Stimulated activated CD8-positive, alpha-beta memory T cell treated with anti-CD3 and anti-CD28 coated beads, Interleukin-7, amount 100 ng/mL, for 4 hours (primary cell): ENCODE results near the gene DBET.
"Not testable (repeated sequence)": the region's sequence is repeated elsewhere in the genome, so short reads cannot be mapped to it uniquely, and the experiment has no call there.

Experiments
- DNase-seq, 2 donors: peaks; one replicate each; pipeline ENCODE4 v3.0.0-alpha.2; 2020; ENCODE audit warnings: low read depth in 2 of 2

Gene DBET

DNA sequence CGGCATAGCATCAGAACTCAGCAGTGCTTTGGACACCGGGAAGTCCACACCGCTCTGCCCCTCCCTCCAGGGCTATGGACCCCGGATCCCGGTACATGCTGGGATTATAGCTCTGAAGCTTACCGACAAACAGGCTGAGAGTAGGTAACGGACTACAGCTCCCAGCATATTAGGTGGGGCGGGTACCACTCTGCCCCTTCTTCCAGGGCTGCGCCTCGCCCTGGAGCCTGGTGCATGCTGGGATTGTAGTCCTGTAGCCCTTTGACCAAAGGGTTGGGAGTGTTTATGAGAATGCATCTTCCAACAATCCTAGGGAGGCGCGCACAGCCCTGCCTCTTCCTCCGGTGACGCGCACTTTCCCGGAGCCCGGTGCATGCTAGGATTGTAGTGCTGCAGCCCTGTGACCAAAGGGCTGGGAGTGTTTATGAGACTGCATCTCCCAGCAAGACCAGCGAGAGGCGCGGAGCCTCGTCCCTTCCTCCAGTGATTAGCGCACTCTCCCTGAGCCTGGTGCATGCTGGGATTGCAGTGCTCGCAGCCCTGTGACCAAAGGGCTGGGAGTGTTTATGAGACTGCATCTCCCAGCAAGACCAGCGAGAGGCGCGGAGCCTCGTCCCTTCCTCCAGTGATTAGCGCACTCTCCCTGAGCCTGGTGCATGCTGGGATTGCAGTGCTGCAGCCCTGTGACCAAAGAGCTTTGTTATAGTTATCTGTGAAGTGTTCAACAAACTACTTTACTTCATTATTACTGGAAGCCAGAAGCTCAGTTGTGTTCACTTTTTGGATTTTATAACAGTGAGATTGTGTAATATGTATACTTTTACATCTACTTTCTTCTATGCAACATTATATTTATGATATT lies 14.7 kb upstream of the DBET start:
- not testable (repeated sequence) for DNase-seq

DNA sequence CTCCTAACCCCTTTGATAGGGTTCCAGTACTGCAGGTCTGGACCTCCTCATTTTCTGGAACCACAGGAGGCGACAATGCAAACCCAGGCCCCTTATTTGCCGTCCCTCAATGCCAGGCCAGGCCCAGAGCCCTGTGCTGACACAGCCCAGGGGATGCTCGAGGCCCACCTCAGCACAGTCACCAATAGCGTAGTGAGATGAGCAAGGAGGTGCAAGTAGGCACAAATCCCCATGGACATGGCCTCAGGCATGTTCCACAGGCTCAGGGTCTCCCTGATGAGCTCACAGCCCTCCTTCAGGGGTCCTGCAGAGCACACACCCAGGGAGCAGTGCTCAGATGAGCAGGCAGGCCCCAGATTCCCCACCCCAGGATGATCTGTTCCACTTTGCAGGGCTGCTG lies 5.3 kb upstream of the DBET start:
- not testable (repeated sequence) for DNase-seq

DNA sequence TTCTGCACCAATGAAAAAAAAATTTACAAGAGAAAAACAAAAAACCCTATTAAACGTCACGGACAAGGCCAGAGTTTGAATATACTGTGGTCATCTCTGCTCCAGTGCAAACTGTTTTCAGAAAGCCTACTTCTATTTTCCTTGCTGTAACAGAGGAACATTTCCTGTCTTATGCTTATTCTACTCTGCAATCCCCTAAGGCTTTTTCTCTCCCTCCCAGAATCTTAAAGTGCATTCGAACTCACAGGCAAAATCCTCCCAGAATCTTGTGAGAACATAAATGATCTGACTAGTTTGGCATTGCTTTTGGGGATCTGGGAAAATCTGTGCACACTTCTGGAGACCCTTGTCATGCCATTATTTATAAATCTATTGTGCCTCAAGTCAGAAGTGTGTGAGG lies 503 bp downstream of the DBET start:
- DNase-seq, result not testable (repeated sequence)

DNA sequence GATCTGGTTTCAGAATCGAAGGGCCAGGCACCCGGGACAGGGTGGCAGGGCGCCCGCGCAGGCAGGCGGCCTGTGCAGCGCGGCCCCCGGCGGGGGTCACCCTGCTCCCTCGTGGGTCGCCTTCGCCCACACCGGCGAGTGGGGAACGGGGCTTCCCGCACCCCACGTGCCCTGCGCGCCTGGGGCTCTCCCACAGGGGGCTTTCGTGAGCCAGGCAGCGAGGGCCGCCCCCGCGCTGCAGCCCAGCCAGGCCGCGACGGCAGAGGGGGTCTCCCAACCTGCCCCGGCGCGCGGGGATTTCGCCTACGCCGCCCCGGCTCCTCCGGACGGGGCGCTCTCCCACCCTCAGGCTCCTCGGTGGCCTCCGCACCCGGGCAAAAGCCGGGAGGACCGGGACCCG lies 4.0 kb downstream of the DBET start:
- not testable (repeated sequence) for DNase-seq

DNA sequence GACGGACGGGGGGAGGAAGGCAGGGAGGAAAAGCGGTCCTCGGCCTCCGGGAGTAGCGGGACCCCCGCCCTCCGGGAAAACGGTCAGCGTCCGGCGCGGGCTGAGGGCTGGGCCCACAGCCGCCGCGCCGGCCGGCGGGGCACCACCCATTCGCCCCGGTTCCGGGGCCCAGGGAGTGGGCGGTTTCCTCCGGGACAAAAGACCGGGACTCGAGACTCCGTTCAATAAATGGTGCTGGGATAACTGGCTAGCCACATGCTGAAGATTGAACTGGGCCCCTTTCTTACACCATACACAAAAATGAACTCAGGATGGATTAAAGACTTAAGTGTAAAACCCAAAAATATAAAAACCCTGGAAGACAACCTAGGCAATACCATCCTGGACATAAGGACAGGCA lies 28.8 kb downstream of the DBET start:
- DNase-seq, result not testable (repeated sequence)

DNA sequence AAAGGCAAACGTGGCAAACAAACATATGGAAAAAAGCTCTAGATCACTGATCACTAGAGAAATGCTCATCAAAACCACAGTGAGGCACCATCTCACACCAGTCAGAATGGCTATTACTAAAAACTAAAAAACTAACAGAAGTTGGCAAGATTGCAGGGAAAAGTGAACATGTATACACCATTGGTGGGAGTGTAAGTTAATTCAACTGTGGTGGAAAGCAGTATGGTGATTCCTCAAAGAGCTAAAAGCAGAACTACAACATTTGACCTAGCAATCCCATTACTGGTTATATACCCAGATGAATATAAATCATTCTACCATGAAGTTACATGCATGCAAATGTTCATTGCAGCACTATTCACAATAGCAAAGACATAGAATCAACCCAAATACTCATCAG lies 29.7 kb downstream of the DBET start:
- not testable (repeated sequence) for DNase-seq

DNA sequence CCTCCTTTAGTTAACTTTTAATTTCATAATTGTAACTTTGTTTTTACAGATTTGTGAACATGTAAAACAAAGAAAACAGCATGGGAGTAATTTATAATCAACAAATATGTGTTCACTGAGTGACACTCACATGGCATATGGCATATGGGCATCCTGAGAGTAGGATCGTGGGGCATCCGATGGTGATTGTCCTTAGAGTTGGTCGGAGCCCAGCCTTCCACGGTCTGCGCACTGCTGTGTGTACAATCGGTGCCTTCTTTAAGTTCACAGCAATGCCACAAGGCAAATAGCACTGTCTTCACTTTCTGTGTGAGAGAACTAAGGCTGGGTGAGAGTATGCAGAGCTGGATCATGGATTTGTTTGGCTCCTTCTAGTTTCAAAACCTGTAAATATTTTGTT lies 31.0 kb downstream of the DBET start:
- DNase-seq, result not testable (repeated sequence)

DNA sequence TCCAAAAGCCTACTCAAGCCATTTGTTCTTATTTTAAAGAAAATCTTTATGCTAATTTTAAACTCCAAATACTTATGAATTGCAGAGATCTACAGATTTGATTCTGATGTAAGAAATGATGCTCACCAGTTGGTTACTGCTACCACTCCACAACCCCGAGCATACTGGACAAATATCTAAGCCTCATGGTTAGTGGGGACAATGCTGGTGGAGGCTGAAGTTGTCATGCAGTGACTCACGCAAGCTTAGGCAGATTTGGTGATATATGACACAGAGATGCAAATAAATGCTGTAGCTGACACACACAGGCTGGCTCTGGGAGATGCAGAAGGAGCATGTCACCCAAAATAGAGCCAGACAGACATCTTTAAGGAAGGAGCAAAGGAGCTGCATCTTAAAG lies 35.3 kb downstream of the DBET start:
- DNase-seq, result not testable (repeated sequence)

DNA sequence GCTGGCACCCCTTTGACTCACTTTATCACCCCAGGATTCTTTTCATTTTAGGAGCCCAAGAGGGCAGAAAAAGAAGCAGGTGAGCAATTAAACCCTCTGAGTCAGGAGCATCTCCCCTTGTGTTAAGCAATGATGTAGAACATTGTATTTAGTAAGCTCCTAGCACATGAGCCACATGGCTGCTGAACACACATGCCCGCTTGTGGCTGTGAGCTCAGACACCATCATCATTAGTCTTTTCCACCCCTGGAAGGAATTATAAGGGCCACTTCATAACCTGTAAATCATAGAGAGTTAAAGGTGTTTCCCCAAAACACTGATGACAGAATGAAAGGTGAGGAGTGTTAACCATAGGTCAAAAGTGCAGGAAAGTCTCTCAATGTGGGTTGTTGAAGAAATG lies 37.2 kb downstream of the DBET start:
- DNase-seq, result not testable (repeated sequence)

DNA sequence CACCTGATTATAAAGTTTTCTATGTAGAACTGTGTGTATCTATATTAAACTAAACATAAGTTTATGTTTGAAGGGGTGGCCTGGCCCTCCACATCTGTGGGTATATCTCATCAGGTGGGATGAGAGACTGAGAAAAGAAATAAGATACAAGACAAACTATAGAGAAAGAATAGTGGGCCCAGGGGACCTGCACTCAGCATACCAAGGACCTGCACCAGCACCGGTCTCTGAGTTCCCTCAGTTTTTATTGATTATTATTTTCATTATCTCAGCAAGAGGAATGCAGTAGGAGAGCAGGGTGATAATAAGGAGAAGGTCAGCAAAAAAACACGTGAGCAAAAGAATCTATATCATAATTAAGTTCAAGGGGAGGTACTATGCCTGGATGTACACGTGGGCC lies 41.9 kb downstream of the DBET start:
- not testable (repeated sequence) for DNase-seq

DNA sequence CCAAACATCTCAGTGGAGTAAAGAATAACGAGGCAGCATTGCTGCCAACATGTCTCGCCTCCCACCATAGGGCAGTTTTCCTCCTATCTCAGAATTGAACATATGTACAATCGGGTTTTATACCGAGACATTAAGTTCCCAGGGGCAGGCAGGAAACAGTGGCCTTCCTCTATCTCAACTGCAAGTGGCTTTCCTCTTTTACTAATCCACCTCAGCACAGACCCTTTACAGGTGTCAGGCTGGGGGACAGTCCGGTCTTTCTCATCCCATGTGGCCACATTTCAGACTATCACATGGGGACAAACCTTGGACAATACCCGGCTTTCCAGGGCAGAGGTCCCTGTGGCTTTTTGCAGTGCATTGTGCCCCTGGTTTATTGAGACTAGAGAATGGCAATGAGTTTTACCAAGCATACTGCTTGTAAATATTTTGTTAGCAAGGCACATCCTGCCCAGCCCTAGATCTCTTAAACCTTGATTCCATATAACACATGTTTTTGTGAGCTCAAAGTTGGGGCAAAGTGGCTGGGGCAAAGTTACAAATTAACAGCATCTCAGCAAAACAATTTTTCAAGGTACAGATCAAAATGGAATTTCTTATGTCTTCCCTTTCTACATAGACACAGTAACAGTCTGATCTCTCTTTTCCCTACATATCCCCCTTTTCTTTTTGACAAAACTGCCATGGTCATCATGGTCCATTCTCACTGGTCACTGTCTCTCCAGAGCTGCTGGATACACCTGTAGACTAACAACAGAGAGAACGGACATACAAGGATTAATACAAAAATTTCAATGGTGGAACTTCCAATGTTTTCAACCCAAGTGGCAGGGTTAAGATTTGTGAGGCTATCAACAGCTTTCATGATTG lies 42.5 kb downstream of the DBET start:
- not testable (repeated sequence) for DNase-seq

DNA sequence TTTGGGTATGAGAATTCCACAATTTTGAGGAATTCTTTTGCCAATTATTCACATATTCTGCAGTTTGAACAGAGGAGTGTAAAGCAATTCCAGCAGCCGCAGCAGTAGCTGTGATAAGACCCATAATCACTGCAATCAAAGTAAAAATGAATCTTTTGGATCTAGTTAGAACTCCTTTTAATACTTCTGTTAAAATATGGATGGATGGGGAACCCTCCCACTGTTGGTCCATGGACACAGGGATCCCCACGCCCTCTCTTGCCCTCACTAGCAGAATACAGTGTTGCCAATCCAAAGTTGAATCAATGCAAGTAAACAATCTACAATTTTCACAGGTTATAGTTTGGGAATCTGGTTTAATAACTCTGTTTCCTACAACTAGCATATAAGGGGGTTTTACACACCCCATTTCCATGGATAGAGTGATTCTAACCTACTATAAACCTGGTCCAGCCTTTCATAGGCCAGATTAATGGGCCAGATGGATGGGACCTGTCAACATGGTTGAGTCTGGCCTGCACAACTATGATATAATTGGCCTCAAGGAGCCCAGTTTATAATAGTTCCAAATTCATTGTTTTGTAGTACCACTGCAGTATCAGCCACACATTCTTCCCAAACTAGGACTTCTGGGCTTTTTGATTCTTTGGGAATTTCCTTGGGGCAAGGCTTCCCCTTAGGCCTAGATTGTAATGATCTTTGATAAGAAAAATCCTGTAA lies 43.6 kb downstream of the DBET start:
- not testable (repeated sequence) for DNase-seq

DNA sequence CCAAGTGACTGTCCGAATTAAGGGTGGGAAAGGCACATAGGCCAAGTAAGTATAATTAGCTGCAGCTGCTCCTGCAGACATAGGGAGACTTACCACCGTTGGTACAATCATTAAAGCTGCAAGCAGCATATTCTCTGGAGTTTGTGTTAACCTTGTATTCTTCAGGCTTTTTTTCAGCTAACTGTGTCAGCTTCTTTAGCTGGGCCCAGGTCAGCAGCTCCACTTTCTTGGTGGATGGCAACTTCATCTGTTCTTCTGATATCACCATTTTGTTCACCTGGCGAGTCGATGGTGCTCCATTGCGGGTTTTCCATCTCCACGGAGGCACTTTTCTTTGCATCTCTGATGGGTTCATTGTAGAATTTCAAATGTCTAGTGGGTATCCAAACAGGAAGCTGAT lies 44.5 kb downstream of the DBET start:
- not testable (repeated sequence) for DNase-seq

DNA sequence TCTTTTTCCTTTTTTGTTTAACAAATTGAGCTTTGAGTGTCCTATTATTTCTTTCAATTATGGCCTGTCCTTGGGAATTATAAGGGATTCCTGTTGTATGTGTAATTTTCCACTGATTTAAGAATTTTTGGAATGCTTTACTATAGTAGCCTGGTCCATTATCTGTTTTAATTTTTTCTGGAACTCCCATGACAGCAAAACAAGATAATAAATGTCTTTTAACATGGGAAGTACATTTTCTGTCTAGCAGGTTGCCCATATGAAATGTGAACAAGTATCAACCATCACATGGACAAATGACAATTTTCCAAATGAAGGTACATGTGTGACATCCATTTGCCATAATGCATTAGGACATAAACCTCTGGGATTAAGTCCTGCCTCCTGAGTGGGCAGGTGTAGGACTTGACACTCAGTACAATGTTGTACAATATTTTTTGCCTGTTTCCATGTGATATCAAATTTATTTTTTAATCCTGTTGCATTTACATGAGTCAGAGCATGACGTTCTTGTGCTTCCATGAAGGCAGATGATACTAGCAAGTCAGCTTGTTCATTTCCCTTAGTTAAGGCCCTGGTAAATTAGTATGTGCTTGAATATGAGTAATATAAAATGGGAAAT lies 45.2 kb downstream of the DBET start:
- not testable (repeated sequence) for DNase-seq

DNA sequence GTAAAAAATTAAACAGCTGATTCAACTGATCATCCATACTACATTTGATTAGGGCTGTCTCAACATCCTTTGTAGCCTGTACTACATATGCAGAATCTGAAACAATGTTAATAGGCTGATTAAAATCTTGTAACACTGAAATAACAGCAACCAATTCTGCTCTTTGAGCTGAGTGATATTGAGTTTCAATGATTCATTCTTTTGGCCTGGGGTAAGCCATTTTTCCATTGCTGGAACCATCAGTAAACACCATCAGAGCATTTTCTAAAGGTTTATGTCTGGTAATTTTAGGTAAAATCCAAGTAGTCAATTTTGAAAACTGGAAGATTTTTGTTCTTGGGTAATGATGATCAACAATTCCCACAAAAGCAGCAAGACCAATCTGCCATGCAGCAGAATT lies 45.7 kb downstream of the DBET start:
- not testable (repeated sequence) for DNase-seq

DNA sequence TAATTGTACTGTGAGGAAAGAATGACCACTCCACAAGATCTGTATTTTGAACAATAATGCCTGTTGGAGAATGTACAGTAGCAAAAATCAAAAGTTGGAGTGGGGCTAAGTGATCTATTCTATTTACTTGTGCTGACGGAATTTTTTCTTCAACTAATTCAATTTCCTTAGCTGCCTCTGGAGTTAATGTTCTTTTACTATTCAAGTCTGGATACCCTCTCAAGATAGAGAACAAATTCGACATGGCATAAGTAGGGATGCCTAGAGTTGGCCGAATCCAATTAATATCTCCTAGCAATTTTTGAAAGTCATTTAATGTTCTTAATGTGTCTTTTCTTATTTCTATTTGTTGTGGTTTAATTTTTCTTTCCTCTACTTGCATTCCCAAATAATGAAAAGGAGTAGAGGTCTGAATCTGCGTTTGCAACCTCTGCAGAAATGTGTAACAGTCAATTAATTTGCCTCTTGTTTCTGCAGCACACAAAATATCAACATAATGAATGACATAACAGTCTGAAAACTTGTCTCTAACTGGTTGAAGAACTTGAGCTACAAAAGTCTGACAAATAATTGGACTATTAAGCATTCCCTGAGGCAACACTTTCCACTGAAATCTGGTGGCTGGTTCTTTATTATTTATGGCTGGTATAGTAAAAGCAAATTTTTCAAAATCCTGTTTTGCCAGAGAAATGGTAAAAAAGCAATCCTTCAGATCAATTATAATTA lies 46.4 kb downstream of the DBET start:
- not testable (repeated sequence) for DNase-seq

DNA sequence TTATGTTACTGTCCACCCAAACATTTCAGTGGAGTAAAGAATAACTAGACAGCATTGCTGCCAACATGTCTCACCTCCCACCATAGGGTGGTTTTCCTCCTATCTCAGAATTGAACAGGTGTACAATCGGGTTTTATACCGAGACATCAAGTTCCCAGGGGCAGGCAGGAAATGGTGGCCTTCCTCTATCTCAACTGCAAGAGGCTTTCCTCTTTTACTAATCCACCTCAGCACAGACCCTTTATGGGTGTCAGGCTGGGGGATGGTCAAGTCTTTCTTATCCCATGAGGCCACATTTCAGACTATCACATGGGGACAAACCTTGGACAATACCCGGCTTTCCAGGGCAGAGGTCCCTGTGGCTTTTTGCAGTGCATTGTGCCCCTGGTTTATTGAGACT lies 48.6 kb downstream of the DBET start:
- not testable (repeated sequence) for DNase-seq

DNA sequence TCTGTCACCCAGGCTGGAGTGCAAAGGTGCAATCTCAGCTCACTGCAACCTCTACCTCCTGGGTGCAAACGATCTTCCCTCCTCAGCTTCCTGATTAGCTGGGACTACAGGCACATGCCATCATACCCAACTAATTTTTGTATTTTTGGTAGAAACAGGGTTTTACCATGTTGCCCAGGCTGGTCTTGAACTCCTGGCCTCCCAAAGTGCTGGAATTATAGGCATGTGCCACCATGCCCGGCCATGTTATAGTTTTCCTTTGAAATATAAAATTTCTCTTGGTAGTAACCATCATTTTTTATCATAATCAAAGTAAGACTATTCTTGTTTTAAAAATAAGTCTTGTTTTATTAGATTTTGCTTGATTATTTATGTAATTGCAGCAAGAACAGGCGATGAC lies 50.7 kb downstream of the DBET start:
- DNase-seq, result not testable (repeated sequence)
